GM21367 (cell line): ENCODE data around the gene ATF4.

Experiments
- ATAC-seq: cut with Tn5 transposase; IDR thresholded peaks from one replicate; pipeline ENCODE4 v1.9.1; 2021; ENCODE audit not compliant: unreplicated experiment

Gene ATF4

GRCh38 chr22:39556970-39557841 is 36.8 kb downstream of the ATF4 start:
- no peak for ATAC-seq

- ATAC-seq: no peak
Measured at GRCh38 chr22:39558254-39558727, 37.9 kb downstream of the ATF4 start.

GRCh38 chr22:39558950-39559349 is 38.6 kb downstream of the ATF4 start:
- no peak for ATAC-seq

GRCh38 chr22:39559456-39560105 is 39.2 kb downstream of the ATF4 start:
- ATAC-seq: no peak

GRCh38 chr22:39560127-39560526 is 39.8 kb downstream of the ATF4 start:
- no peak for ATAC-seq

- no peak for ATAC-seq
Measured at GRCh38 chr22:39562839-39563489, 42.6 kb downstream of the ATF4 start.

GRCh38 chr22:39563571-39564428 is 43.4 kb downstream of the ATF4 start:
- no peak for ATAC-seq

- ATAC-seq: no peak
Measured at GRCh38 chr22:39565414-39565944, 45.1 kb downstream of the ATF4 start.

GRCh38 chr22:39567135-39567946 is 47.0 kb downstream of the ATF4 start:
- no peak for ATAC-seq

- no peak for ATAC-seq
Measured at GRCh38 chr22:39568278-39568981, 48.1 kb downstream of the ATF4 start.

GRCh38 chr22:39569066-39569465 is 48.7 kb downstream of the ATF4 start:
- no peak for ATAC-seq

- ATAC-seq: no peak
Measured at GRCh38 chr22:39570226-39570625, 49.9 kb downstream of the ATF4 start.

GRCh38 chr22:39570665-39571064 is 50.3 kb downstream of the ATF4 start, which contains the start of gene CACNA1I:
CACNA1I (plus strand) TSS chr22:39570753; CDS start chr22:39570753, 0 bp downstream.
- no peak for ATAC-seq

GRCh38 chr22:39571538-39571937 is 51.2 kb downstream of the ATF4 start:
- no peak for ATAC-seq
